ENCODE measurements around the gene BSG.

BSG gene

DNA sequence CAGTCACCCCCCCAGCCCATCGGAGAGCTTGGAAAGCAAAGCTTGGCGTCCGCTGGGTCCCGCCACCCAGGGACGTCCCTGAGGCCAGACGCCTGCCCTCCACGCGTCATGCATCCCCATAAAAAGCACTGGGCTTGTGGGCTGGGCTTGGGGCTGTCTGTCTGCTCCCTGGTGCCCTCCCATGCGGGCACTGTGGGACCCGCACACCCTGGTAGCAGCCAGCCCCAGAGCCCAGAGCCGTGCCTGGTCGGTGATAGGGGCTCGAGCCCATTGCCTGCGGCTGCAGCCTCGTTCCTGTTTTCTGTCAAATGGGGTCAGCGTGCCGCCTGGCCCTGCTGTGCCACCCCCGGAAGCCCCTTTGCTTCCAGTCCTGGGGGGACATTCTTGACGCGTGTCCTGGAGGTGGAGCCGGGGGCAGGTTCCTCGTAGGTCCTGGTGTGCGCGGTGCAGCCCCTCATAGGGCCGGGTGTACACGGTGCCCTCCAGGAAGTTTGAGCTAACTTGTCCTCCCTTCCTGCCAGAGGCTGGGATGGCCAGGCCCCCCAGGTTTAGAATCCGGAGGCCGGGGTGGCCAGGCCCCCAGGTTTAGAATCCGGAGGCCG lies 32.9 kb upstream of the BSG start:
- Histone ChIP-seq H3F3A (ENCODE audit: control insufficient read depth, insufficient read depth) (no peaks in the 10 kb centered on the region), H3K79me2 (ENCODE audit: control insufficient read depth, low read length) (peaks cover 10% of the 10 kb centered on the region), H3K4me3 (ENCODE audit: low read length) (no peak overlapping the region), H3K4me1 (ENCODE audit: control insufficient read depth, low read length) (peaks cover 9% of the 10 kb centered on the region), H3K4me2 (ENCODE audit: low read length) (no peak overlapping the region), H3K9me3 (ENCODE audit: control insufficient read depth, insufficient read depth, low read length) (no peaks in the 10 kb centered on the region), H3K9me2 (replicated peaks; ENCODE audit: control insufficient read depth, low read length) (no peaks in the 10 kb centered on the region), H4K20me1 (ENCODE audit: control insufficient read depth, insufficient read depth, low read depth, low read length) (no peaks in the 10 kb centered on the region), H3K27ac (ENCODE audit: low read depth, low read length) (no peak overlapping the region), H3K36me3 (ENCODE audit: control insufficient read depth, low read length) (peaks cover 18% of the 10 kb centered on the region), H3K27me3 (ENCODE audit: control insufficient read depth, low read length) (no peaks in the 10 kb centered on the region)
- TF ChIP-seq, protein P1, sequence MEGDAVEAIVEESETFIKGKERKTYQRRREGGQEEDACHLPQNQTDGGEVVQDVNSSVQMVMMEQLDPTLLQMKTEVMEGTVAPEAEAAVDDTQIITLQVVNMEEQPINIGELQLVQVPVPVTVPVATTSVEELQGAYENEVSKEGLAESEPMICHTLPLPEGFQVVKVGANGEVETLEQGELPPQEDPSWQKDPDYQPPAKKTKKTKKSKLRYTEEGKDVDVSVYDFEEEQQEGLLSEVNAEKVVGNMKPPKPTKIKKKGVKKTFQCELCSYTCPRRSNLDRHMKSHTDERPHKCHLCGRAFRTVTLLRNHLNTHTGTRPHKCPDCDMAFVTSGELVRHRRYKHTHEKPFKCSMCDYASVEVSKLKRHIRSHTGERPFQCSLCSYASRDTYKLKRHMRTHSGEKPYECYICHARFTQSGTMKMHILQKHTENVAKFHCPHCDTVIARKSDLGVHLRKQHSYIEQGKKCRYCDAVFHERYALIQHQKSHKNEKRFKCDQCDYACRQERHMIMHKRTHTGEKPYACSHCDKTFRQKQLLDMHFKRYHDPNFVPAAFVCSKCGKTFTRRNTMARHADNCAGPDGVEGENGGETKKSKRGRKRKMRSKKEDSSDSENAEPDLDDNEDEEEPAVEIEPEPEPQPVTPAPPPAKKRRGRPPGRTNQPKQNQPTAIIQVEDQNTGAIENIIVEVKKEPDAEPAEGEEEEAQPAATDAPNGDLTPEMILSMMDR (IDR thresholded peaks at IDR 0.05; ENCODE audit: low read depth, low read length, poor library complexity, severe bottlenecking): no peak
- TF ChIP-seq EZH2phosphoT487 (IDR thresholded peaks at IDR 0.05; ENCODE audit: borderline replicate concordance, low read length): no peak

DNA sequence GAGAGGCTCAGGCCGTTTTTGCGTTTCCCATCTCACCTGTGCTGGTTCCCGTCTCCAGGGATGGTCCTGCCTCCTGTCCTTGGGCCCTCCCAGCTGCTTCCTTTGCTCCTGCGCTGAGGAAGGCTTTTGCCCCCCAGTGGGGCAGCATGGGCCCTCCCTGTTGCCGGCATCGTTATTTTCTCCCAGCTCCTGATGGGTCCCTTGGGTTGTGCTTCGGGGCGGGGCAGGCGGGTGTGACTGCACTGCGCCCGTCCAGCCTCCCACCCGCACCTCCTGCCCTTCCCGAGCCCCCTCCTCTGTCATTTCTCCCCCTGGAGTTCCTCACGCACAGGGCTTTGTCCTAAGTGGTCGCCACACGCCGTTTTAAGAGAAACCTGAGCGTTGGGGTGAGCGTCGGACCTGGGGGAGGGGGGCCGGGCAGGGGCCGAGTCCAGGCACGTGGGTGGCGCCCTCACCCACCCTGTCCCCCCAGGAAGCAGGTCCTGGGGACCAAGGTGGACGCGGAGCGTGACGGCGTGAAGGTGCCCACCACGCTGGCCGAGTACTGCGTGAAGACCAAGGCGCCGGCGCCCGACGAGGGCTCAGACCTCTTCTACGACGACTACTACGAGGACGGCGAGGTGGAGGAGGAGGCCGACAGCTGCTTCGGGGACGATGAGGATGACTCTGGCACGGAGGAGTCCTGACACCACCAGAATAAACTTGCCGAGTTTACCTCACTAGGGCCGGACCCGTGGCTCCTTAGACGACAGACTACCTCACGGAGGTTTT lies 31.3 kb upstream of the BSG start:
- no peaks in the 10 kb centered on the region for H3K27me3 ChIP-seq (ENCODE audit: control insufficient read depth, low read length)
- TF ChIP-seq, protein P1 (IDR thresholded peaks at IDR 0.05; ENCODE audit: low read depth, low read length, poor library complexity, severe bottlenecking): no peak
- TF ChIP-seq EZH2phosphoT487 (IDR thresholded peaks at IDR 0.05; ENCODE audit: borderline replicate concordance, low read length): no peak
- no peaks in the 10 kb centered on the region for H4K20me1 ChIP-seq (ENCODE audit: control insufficient read depth, insufficient read depth, low read depth, low read length)
- no peaks in the 10 kb centered on the region for H3K79me2 ChIP-seq (ENCODE audit: control insufficient read depth, low read length)
- no peak overlapping the region for H3K4me3 ChIP-seq (ENCODE audit: low read length)
- H3K27ac ChIP-seq (ENCODE audit: low read depth, low read length): no peak overlapping the region
- peaks cover 9% of the 10 kb centered on the region for H3K4me1 ChIP-seq (ENCODE audit: control insufficient read depth, low read length)
- H3K4me2 ChIP-seq (ENCODE audit: low read length): no peak overlapping the region
- peaks cover 12% of the 10 kb centered on the region for H3K36me3 ChIP-seq (ENCODE audit: control insufficient read depth, low read length)
- H3K9me3 ChIP-seq (ENCODE audit: control insufficient read depth, insufficient read depth, low read length): no peaks in the 10 kb centered on the region
- H3F3A ChIP-seq (ENCODE audit: control insufficient read depth, insufficient read depth): no peaks in the 10 kb centered on the region
- no peaks in the 10 kb centered on the region for H3K9me2 ChIP-seq (replicated peaks; ENCODE audit: control insufficient read depth, low read length)

DNA sequence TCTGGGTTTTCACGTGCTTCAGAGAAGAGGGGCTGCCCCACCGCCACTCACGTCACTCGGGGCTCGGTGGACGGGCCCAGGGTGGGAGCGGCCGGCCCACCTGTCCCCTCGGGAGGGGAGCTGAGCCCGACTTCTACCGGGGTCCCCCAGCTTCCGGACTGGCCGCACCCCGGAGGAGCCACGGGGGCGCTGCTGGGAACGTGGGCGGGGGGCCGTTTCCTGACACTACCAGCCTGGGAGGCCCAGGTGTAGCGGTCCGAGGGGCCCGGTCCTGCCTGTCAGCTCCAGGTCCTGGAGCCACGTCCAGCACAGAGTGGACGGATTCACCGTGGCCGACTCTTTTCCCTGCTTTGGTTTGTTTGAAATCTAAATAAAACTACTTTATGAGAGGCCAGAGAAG lies 30.7 kb upstream of the BSG start:
- Histone ChIP-seq H3K36me3 (ENCODE audit: control insufficient read depth, low read length) (peaks cover 7% of the 10 kb centered on the region), H3F3A (ENCODE audit: control insufficient read depth, insufficient read depth) (no peaks in the 10 kb centered on the region), H3K79me2 (ENCODE audit: control insufficient read depth, low read length) (no peaks in the 10 kb centered on the region), H3K9me3 (ENCODE audit: control insufficient read depth, insufficient read depth, low read length) (no peaks in the 10 kb centered on the region), H3K4me2 (ENCODE audit: low read length) (no peak overlapping the region), H3K9me2 (replicated peaks; ENCODE audit: control insufficient read depth, low read length) (no peaks in the 10 kb centered on the region), H3K27ac (ENCODE audit: low read depth, low read length) (no peak overlapping the region), H4K20me1 (ENCODE audit: control insufficient read depth, insufficient read depth, low read depth, low read length) (no peaks in the 10 kb centered on the region), H3K4me1 (ENCODE audit: control insufficient read depth, low read length) (peaks cover 9% of the 10 kb centered on the region), H3K27me3 (ENCODE audit: control insufficient read depth, low read length) (no peaks in the 10 kb centered on the region), H3K4me3 (ENCODE audit: low read length) (no peak overlapping the region)
- TF ChIP-seq EZH2phosphoT487 (IDR thresholded peaks at IDR 0.05; ENCODE audit: borderline replicate concordance, low read length): no peak
- TF ChIP-seq, protein P1 (IDR thresholded peaks at IDR 0.05; ENCODE audit: low read depth, low read length, poor library complexity, severe bottlenecking): no peak
